ENCODE results near the gene TNP2. TPM values are rescaled to one million over a fixed set of nuclear protein-coding genes. Genes with fewer than 3 reads are reported as not detected.

The TNP2 gene
- total RNA-seq, 1 donor from 2014 or later = not detected

DNA sequence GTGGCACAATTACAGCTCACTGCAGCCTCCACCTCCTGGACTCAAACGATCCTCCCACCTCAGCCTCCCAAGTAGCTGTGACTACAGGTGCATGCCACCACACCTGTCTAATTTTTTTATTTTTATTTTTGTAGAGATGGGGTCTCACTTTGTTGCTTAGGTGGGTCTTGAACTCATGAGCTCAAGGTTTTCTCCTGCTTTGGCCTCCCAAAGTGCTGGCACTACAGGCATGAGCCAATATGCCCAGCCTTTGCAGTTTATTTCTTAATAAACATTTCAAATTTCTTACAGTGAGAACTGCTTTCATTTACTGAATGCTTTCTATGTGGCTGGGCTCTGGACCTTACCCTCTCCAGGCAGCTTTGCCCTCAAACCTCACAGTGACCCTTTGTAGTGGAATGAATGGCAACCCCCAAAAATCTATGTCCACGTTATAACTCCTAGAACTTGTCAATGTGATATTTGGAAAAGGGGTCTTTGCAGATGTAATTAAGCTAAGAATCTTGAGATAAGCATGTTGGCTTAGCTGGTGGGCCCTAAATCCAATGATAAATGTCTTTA, 1.6 kb upstream of the TNP2 start:
- no peak for DNase-seq (ENCODE audit: low read depth)

DNA sequence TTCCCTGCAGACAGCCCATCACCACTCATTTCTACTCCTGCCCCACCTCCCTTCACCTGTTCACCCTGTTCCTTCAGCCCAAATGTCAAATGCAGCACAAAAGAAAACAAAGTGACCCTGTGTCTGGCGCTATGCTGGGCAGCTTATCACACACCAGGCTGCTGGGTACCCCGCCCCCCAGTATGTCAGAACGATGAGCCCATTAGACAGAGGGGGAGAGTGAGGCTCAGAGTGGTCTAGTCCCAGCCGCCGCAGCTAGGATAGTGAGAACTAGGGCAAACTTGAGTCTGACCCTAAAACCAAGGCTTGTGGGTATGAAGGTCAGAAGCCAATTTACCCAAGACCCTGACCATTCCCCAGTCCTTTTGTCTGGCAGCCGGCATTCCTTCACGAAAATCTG, 4.0 kb downstream of the TNP2 start:
- H3K4me3 ChIP-seq (ENCODE audit: low read depth, low read length) = no peak overlapping the region
- TF ChIP-seq, protein P1, sequence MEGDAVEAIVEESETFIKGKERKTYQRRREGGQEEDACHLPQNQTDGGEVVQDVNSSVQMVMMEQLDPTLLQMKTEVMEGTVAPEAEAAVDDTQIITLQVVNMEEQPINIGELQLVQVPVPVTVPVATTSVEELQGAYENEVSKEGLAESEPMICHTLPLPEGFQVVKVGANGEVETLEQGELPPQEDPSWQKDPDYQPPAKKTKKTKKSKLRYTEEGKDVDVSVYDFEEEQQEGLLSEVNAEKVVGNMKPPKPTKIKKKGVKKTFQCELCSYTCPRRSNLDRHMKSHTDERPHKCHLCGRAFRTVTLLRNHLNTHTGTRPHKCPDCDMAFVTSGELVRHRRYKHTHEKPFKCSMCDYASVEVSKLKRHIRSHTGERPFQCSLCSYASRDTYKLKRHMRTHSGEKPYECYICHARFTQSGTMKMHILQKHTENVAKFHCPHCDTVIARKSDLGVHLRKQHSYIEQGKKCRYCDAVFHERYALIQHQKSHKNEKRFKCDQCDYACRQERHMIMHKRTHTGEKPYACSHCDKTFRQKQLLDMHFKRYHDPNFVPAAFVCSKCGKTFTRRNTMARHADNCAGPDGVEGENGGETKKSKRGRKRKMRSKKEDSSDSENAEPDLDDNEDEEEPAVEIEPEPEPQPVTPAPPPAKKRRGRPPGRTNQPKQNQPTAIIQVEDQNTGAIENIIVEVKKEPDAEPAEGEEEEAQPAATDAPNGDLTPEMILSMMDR (conservative IDR thresholded peaks at IDR 0.05; ENCODE audit: low read depth, low read length) = no peak
- DNase-seq (ENCODE audit: low read depth) = no peak

More for the DNA sequence above, 1.6 kb upstream of the TNP2 start:
- TF ChIP-seq, protein P1 (conservative IDR thresholded peaks at IDR 0.05; ENCODE audit: low read depth, low read length) = no peak
- no peak overlapping the region for H3K4me3 ChIP-seq (ENCODE audit: low read depth, low read length)

DNA sequence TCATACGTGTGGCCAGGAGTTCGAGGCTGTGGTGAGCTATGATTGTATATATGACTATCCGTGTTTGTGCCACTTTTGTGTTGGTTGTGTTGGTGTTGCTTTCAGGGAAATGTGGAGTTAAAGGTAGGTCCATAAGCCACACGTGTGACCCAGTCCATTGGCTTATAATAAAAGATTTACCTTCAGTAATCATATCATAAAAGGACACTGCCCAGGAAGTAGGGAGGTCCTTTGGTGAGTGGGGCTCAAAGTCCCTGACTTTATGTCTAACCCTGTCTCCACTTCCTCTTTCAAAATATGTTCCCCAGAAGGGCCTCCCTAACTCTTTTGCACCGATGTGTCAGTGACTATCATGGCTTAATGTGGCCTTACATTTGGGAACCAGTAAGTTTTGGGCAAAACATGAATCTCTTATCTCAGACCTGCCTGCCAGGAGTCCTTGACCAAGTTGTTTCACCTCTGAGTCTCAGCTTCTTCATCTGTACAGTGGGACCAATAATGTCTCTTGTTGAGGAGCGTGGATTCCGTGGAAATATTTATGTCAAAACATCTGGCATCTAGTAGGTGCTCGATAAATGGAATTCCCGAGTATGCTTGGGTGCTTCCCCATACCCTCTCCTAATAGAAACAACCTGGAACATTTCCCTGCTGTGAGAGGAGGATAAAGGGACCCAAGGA, 4.8 kb downstream of the TNP2 start:
- H3K4me3 ChIP-seq (ENCODE audit: low read depth, low read length) = no peak overlapping the region
- DNase-seq (ENCODE audit: low read depth) = no peak
- TF ChIP-seq, protein P1 (conservative IDR thresholded peaks at IDR 0.05; ENCODE audit: low read depth, low read length) = no peak

DNA sequence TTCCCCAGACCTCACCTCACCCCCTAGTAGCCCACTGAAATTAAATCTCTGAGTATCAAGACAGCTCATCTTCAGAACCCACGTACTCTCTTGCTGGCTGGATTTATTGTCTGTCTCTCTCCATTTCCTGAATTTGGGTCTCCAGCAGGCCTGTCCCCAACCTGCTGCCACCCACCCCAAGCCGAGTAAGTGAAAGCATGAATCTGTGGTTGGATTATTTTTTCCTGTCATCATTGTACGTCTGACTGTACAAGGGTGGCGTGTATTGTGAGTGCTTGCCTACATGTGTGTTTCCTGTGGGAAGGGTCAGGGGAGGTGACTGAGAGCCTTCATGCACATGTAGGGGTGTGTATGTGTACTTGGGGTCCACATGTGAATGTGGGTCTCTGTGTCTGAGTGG, 5.4 kb downstream of the TNP2 start:
- TF ChIP-seq, protein P1 (conservative IDR thresholded peaks at IDR 0.05; ENCODE audit: low read depth, low read length) = no peak
- DNase-seq (ENCODE audit: low read depth) = no peak
- no peak overlapping the region for H3K4me3 ChIP-seq (ENCODE audit: low read depth, low read length)

DNA sequence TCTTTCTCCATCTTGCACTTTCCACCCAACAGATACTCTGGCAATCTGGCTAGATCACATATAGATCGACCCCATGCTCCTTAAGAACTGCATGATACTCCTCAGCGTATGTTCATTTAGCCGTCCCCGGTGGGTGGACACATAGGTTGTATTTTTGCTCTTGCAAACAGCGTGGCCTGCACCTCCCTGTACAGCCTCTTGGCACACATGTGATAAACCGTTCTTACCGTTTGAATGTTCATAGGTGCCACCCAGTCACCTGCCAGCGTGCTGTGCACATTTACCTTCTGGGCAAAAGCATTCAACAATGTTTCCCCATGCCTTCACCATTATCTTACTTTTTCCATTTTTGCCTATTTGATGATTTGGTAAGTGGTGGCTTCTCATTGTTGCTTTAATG, 6.2 kb downstream of the TNP2 start:
- DNase-seq (ENCODE audit: low read depth) = no peak
- TF ChIP-seq, protein P1 (conservative IDR thresholded peaks at IDR 0.05; ENCODE audit: low read depth, low read length) = peak; percentile 38
- no peak overlapping the region for H3K4me3 ChIP-seq (ENCODE audit: low read depth, low read length)

DNA sequence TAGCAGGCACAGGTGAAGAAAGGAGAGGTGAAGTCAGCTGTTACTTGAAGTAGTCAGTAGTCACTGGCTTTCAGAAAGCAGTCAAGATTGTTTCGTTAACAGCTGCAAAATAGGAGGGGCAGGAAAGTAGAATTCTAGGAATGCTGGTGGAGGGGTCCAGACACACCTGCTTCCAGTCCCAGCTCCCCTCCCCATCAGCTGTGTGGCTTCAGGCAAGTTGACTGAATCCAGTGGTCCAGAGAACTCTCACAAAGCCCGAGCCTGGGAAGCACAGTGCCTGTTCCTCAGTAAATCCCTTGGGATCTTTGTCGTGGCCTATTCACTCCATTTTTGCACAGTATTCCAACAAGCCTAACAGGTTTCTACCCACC, 8.5 kb downstream of the TNP2 start:
- no peak overlapping the region for H3K4me3 ChIP-seq (ENCODE audit: low read depth, low read length)
- no peak for DNase-seq (ENCODE audit: low read depth)
- TF ChIP-seq, protein P1 (conservative IDR thresholded peaks at IDR 0.05; ENCODE audit: low read depth, low read length) = no peak

All from epithelial cell of proximal tubule (primary cell).